ENCODE measurements around the gene CPTP.

DNA sequence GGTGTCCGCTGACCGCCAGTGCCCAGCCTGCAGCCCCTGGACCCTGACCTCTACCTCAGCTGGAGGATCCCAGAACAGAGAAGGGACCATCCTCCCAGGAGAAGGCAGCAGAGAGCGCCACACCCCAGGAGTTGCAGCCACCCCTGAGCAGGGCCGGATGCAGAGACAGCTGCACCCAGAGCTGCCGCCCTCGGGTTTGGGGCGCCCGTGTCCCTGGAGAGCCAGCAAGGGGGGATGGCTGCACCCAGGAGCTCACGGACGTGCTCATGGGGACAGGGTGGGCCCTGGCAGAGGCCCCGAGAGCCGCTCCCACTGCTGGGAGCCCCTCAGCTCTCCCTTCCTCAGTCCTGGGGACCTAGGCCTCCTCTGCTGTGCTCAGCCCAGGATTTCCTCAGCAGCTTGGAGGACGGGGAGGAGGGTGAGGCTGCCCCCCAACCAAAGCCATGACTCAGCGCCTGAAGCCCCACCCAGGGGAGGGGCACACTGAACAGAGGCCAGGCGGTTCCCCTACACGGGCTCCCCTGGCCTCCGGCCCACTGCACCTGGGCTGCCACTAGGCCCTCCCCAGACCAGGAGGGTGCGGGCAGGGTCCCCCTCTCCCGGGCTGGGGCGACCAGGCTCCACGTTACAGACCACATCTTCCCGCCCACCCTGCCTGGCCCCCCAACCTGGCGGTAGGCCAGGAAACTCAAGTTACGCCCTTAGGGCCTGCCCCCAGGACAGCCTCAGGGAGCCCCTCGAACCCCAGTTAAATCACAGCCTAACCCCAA lies 19.1 kb upstream of the CPTP start:
- TF ChIP-seq EZH2 (IDR thresholded peaks at IDR 0.05): no peak
- TF ChIP-seq, protein P1, sequence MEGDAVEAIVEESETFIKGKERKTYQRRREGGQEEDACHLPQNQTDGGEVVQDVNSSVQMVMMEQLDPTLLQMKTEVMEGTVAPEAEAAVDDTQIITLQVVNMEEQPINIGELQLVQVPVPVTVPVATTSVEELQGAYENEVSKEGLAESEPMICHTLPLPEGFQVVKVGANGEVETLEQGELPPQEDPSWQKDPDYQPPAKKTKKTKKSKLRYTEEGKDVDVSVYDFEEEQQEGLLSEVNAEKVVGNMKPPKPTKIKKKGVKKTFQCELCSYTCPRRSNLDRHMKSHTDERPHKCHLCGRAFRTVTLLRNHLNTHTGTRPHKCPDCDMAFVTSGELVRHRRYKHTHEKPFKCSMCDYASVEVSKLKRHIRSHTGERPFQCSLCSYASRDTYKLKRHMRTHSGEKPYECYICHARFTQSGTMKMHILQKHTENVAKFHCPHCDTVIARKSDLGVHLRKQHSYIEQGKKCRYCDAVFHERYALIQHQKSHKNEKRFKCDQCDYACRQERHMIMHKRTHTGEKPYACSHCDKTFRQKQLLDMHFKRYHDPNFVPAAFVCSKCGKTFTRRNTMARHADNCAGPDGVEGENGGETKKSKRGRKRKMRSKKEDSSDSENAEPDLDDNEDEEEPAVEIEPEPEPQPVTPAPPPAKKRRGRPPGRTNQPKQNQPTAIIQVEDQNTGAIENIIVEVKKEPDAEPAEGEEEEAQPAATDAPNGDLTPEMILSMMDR (IDR thresholded peaks at IDR 0.05): no peak

All from neural progenitor cell (in vitro differentiated cells).